Tibial artery (tissue), 4 donors: ENCODE data around the gene MTG2.
A peak's percentile ranks its signal among the peaks of the same experiment; 100 is the strongest.

ENCODE experiments used
- DNase-seq, 2 donors: peaks; one replicate each; pipeline ENCODE4 v3.0.0-alpha.2; 2019
- H3K27ac ChIP-seq, 2 donors: fragments of 200-600 bp; sonication (generic) in 1 of 2; 1 replicate in 1 of 2; 2 replicates in 1 of 2; pipeline ENCODE4 v1.5.1; 2018 to 2019; ENCODE audit warnings: mild to moderate bottlenecking in 1 of 2
- H3K27me3 ChIP-seq, 2 donors: fragments of 200-600 bp; sonication (generic) in 1 of 2; one replicate each; pipeline versions ENCODE4 v1.5.1 to v1.6.0; 2016 to 2019
- H3K36me3 ChIP-seq, 3 donors: fragments of 200-600 bp; sonication (generic) in 2 of 3; one replicate each; pipeline ENCODE4 v1.5.1; 2016 to 2019; ENCODE audit warnings: mild to moderate bottlenecking in 2 of 3
- H3K4me1 ChIP-seq, 4 donors: fragments of 200-600 bp; sonication (generic) in 2 of 4; 1 replicate in 3 of 4; 2 replicates in 1 of 4; pipeline ENCODE4 v1.5.1; 2016 to 2019
- H3K4me3 ChIP-seq, 2 donors: fragments of 200-600 bp; sonication (generic) in 1 of 2; 1 replicate in 1 of 2; 2 replicates in 1 of 2; pipeline ENCODE4 v1.5.1; 2018 to 2019; ENCODE audit warnings: mild to moderate bottlenecking in 2 of 2
- H3K9me3 ChIP-seq, 3 donors: fragments of 200-600 bp; sonication (generic) in 1 of 3; one replicate each; pipeline ENCODE4 v1.5.1; 2016 to 2019
- intact Hi-C: fragments of 100-400 bp; cut with DNase I; formaldehyde crosslinking; loops from one replicate; pipeline ENCODE4 v1.15.0; 2023; ENCODE audit warnings: low total_unique reads
- TF ChIP-seq, protein P1 (sequence below), 2 experiments: fragments of 200-600 bp in 1 of 2; fragments of 450-650 bp in 1 of 2; IDR thresholded peaks; one replicate each; pipeline ENCODE4 v1.5.1; 2017 to 2019; ENCODE audit warnings: antibody characterized with exemption in 2 of 2, mild to moderate bottlenecking in 1 of 2, moderate library complexity in 1 of 2

Gene MTG2

DNA sequence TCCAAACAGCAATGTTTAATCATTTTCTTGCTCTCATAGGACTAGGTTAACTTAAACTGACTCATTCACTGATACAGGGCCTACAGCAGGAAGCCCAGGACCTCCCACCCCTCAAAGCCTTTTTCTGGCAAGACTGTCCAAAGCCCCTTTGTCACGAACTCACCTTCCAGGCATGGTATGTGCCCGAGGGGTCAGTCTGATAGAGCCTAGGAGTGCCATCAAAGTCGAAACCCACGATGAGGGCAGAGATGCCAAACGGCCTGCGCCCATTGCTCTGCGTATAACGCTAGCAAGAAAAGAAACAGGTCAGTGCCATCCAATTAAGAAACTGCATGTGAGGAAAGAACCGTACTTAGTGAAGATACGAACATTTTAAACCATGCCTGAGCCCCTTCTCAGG, 43.9 kb upstream of the MTG2 start:
- Histone ChIP-seq H3K9me3 (no peaks in the 10 kb centered on the region), H3K27me3 (no peaks in the 10 kb centered on the region), H3K4me1 (peaks cover 4 to 25% (median 21%) of the 10 kb centered on the region in 4 donors), H3K4me3 (no peak overlapping the region), H3K36me3 (peaks cover 28 to 69% (median 64%) of the 10 kb centered on the region in 3 donors), H3K27ac (no peak overlapping the region)
- intact Hi-C loops, result loop anchor here (5.0 kb wide), 2 partner anchors 112 to 127 kb away; no protein-coding TSS in a partner anchor
- TF ChIP-seq, protein P1, sequence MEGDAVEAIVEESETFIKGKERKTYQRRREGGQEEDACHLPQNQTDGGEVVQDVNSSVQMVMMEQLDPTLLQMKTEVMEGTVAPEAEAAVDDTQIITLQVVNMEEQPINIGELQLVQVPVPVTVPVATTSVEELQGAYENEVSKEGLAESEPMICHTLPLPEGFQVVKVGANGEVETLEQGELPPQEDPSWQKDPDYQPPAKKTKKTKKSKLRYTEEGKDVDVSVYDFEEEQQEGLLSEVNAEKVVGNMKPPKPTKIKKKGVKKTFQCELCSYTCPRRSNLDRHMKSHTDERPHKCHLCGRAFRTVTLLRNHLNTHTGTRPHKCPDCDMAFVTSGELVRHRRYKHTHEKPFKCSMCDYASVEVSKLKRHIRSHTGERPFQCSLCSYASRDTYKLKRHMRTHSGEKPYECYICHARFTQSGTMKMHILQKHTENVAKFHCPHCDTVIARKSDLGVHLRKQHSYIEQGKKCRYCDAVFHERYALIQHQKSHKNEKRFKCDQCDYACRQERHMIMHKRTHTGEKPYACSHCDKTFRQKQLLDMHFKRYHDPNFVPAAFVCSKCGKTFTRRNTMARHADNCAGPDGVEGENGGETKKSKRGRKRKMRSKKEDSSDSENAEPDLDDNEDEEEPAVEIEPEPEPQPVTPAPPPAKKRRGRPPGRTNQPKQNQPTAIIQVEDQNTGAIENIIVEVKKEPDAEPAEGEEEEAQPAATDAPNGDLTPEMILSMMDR (IDR thresholded peaks at IDR 0.05), result no peak
- no peak for DNase-seq

DNA sequence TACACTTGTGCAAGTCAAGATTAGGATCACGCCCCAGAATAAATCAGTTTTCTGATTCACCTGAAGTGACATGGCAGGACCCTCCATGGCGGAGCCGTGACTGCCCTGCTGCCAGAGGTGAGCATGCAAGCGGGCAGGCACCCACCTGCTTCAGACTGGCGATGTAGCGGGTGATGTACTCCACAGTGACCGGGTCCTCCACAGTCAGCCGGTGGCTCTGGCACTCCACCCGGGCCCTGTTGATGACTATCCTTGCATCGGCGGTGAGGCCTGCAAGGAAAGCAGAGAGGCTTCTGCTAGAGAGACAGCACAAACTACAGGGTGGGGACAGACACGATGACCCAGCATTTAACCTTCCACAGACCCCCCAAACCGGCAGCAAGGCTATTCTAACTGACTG, 43.2 kb upstream of the MTG2 start:
- Histone ChIP-seq H3K27ac (peak overlapping the region in 1 of 2 donors; percentile 16), H3K36me3 (peaks cover 28 to 62% (median 59%) of the 10 kb centered on the region in 3 donors), H3K9me3 (no peaks in the 10 kb centered on the region), H3K4me1 (peaks cover 4 to 23% (median 20%) of the 10 kb centered on the region in 4 donors), H3K27me3 (no peaks in the 10 kb centered on the region), H3K4me3 (no peak overlapping the region)
- no peak for DNase-seq
- TF ChIP-seq, protein P1 (IDR thresholded peaks at IDR 0.05), result no peak
- intact Hi-C loops, result loop anchor here (5.0 kb wide), 3 partner anchors 72 to 127 kb away; partner anchors contain the start of gene TAF4

DNA sequence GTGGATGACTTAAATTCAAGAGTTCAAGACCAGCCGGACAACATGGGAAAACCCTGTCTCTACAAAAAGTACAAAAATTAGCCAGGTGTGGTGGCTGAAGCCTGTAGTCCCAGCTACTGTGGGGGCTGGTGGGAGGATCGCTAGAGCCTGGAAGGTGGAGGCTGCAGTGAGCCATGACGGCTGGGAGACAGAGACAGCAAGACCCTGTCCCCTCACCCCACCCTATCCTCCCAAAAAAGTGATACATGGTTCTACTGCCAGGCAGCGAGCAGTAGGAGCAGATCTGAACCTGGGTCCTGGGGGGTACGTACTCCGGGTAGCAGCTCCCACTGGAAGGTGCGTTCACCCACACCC, 41.8 kb upstream of the MTG2 start:
- TF ChIP-seq, protein P1 (IDR thresholded peaks at IDR 0.05), result no peak
- peaks cover 28 to 48% (median 47%) of the 10 kb centered on the region in 3 donors for H3K36me3 ChIP-seq
- no peak for DNase-seq
- H3K4me3 ChIP-seq, result no peak overlapping the region
- H3K4me1 ChIP-seq, result peaks cover 4 to 36% (median 30%) of the 10 kb centered on the region in 4 donors
- H3K27me3 ChIP-seq, result no peaks in the 10 kb centered on the region
- intact Hi-C loops, result loop anchor here (5.0 kb wide), 1 partner anchor 74 kb away; the partner anchor contains the start of gene TAF4
- no peaks in the 10 kb centered on the region for H3K9me3 ChIP-seq
- peak overlapping the region; percentile 87 to 95 for H3K27ac ChIP-seq

DNA sequence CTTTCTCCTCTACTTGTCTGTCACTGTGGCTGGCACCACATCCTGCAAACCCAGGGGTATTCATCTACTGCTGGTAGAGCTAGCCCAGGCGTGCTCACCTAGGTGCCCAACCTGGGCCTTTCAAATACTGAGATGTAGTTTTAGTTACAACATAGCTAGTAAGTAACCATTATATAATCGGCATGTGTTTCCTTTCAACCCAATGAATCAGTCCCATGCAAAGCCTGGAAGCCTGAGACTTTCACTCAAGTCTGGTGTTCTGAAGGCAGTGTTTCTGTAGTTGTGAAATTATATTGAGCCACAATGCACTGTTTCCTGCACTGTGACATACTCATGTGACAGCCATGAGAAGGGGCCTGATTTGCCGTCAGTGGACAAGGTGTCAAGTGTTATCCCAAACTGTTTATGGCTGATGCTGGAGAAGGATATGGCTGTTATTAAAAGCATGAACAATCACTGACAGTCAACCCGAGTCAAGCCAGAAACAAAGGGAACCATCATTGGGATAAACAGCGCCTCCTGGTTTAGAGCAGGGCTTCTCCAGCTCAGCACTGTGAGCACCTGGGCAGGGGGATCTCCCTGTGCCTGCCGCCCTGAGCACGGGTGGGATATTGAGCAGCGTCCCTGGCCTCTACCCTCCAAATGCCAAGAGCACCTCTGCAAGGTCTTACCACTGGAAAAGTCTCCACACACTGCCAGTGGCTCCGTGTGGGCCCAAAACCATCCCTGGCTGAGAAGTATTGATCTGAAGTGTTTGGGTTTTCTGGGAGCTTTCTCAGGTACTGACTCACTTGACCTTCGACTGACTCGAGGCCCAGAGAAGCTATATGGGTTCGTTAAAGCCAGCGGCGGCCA, 41.2 kb upstream of the MTG2 start:
- peak overlapping the region; percentile 87 to 95 for H3K27ac ChIP-seq
- peak overlapping the region; percentile 68 to 72 for H3K4me3 ChIP-seq
- intact Hi-C loops, result loop anchor here (2.0 to 5.0 kb wide), 2 partner anchors 19 to 74 kb away; partner anchors contain the start of genes LSM14B and TAF4
- H3K36me3 ChIP-seq, result peaks cover 28 to 42% (median 41%) of the 10 kb centered on the region in 3 donors
- H3K27me3 ChIP-seq, result no peaks in the 10 kb centered on the region
- no peaks in the 10 kb centered on the region for H3K9me3 ChIP-seq
- TF ChIP-seq, protein P1 (IDR thresholded peaks at IDR 0.05), result no peak
- H3K4me1 ChIP-seq, result peaks cover 4 to 37% (median 32%) of the 10 kb centered on the region in 4 donors
- no peak for DNase-seq

DNA sequence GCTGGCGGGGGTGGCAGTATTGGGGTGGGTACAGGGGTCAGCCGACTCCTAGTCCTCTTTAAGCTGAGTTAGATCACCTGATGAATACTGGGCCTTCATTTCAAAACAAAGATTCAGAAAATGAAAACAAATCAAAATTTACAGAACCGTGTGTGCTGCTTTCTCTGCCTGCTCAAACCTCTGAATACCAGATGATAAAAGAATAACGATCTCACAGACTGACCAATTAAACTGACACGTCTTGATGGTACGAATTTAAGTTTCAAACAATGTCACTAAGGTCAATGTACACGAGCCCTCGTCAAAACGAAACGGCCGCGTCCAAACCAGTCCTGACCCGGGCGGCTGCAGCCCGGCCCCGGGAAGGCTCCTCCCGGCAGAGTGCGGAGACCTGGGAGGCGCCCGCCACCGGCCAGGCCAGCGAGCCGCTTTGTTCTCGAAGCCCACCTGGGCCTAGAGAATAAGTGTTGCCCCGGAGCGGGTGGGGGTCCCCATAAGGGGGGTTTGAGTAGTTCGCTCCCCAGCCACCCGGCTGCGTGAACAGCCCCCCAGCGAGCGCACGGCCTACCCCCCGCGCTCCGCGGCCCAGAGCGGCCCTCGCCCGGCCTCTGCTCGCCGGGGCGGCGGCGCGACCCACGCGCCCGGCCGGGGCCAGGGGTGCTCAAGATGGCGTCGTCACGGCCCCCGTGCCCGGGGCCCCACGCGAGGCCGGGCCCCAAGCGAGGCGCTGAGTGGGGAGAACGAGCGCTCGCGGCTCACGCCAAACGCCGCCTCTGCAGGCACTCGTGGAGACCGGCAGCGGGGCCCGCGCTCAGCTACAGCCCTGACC, 40.4 kb upstream of the MTG2 start:
- DNase-seq, result no peak
- TF ChIP-seq, protein P1 (IDR thresholded peaks at IDR 0.05), result no peak
- Histone ChIP-seq H3K4me3 (peak overlapping the region; percentile 68 to 72), H3K36me3 (peaks cover 25 to 34% (median 33%) of the 10 kb centered on the region in 3 donors), H3K4me1 (peaks cover 4 to 37% (median 32%) of the 10 kb centered on the region in 4 donors), H3K9me3 (no peaks in the 10 kb centered on the region), H3K27me3 (no peaks in the 10 kb centered on the region), H3K27ac (peak overlapping the region; percentile 87 to 95)
- intact Hi-C loops, result loop anchor here (2.0 to 5.0 kb wide), 2 partner anchors 20 to 75 kb away; partner anchors contain the start of genes LSM14B and TAF4
